Stimulated activated CD8-positive, alpha-beta memory T cell treated with anti-CD3 and anti-CD28 coated beads, Interleukin-12 subunit alpha, Interleukin-12 subunit beta, amount 100 ng/mL, for 24 hours (primary cell): ENCODE data around the gene IL1RAPL1.
"Not testable (repeated sequence)": the region's sequence is repeated elsewhere in the genome, so short reads cannot be mapped to it uniquely, and the experiment has no call there.

Source experiments
- DNase-seq: peaks from one replicate; pipeline ENCODE4 v3.0.0-alpha.2; 2020; ENCODE audit errors: extremely low read depth

Gene IL1RAPL1

GRCh38 chrX:28628120-28628519 lies 40.9 kb downstream of the IL1RAPL1 start:
- DNase-seq, result no peak

GRCh38 chrX:28638775-28639174 lies 51.5 kb downstream of the IL1RAPL1 start:
- DNase-seq, result no peak

GRCh38 chrX:28639451-28639850 lies 52.2 kb downstream of the IL1RAPL1 start:
- no peak for DNase-seq

GRCh38 chrX:28649541-28649940 lies 62.3 kb downstream of the IL1RAPL1 start:
- no peak for DNase-seq

GRCh38 chrX:28651186-28651585 lies 63.9 kb downstream of the IL1RAPL1 start:
- DNase-seq, result no peak

GRCh38 chrX:28659269-28659668 lies 72.0 kb downstream of the IL1RAPL1 start:
- no peak for DNase-seq

GRCh38 chrX:28665778-28666177 lies 78.5 kb downstream of the IL1RAPL1 start:
- no peak for DNase-seq

- DNase-seq, result no peak
Measured at GRCh38 chrX:28668303-28668702, 81.1 kb downstream of the IL1RAPL1 start.

GRCh38 chrX:28668957-28669356 lies 81.7 kb downstream of the IL1RAPL1 start:
- DNase-seq, result no peak

GRCh38 chrX:28670074-28670473 lies 82.8 kb downstream of the IL1RAPL1 start:
- DNase-seq, result no peak

- no peak for DNase-seq
Measured at GRCh38 chrX:28675173-28675572, 87.9 kb downstream of the IL1RAPL1 start.

- DNase-seq, result no peak
Measured at GRCh38 chrX:28693101-28693500, 105.9 kb downstream of the IL1RAPL1 start.

GRCh38 chrX:28697732-28698131 lies 110.5 kb downstream of the IL1RAPL1 start:
- DNase-seq, result no peak

- DNase-seq, result no peak
Measured at GRCh38 chrX:28701222-28701621, 114.0 kb downstream of the IL1RAPL1 start.

- DNase-seq, result no peak
Measured at GRCh38 chrX:28706964-28707363, 119.7 kb downstream of the IL1RAPL1 start.

- DNase-seq, result no peak
Measured at GRCh38 chrX:28709421-28709820, 122.2 kb downstream of the IL1RAPL1 start.

GRCh38 chrX:28717864-28718263 lies 130.6 kb downstream of the IL1RAPL1 start:
- DNase-seq, result no peak

- DNase-seq, result no peak
Measured at GRCh38 chrX:28718450-28718849, 131.2 kb downstream of the IL1RAPL1 start.

- DNase-seq, result no peak
Measured at GRCh38 chrX:28719620-28720019, 132.4 kb downstream of the IL1RAPL1 start.

GRCh38 chrX:28752330-28752729 lies 165.1 kb downstream of the IL1RAPL1 start:
- no peak for DNase-seq

GRCh38 chrX:28756175-28756574 lies 168.9 kb downstream of the IL1RAPL1 start:
- no peak for DNase-seq

GRCh38 chrX:28756647-28757046 lies 169.4 kb downstream of the IL1RAPL1 start:
- no peak for DNase-seq

- DNase-seq, result no peak
Measured at GRCh38 chrX:28757290-28757689, 170.0 kb downstream of the IL1RAPL1 start.

- not testable (repeated sequence) for DNase-seq
Measured at GRCh38 chrX:28766561-28766960, 179.3 kb downstream of the IL1RAPL1 start.

GRCh38 chrX:28773807-28774206 lies 186.6 kb downstream of the IL1RAPL1 start:
- no peak for DNase-seq
